Neural cell (in vitro differentiated cells): Measurements from ENCODE around the gene MGLL. TPM values are rescaled to one million over a fixed set of nuclear protein-coding genes. Genes with fewer than 3 reads are reported as not detected.

Experiments used
- H2AFZ ChIP-seq: fragments of 200-600, 300-800 bp; sonication (generic), shearing (Covaris generic); 2 replicates; pipeline ENCODE4 v1.6.0; 2014; ENCODE audit warnings: low read depth, mild to moderate bottlenecking, antibody characterized with exemption, low read length, moderate library complexity
- H3F3A ChIP-seq: fragments of 200-600 bp; shearing (Covaris generic); 2 replicates; pipeline ENCODE4 v1.6.1; 2016; ENCODE audit warnings: mild to moderate bottlenecking, moderate library complexity, mixed read lengths, antibody characterized with exemption, low read length; ENCODE audit not compliant: insufficient read depth, poor library complexity, severe bottlenecking
- H3K27ac ChIP-seq: fragments of 200-600, 300-800 bp; sonication (generic), shearing (Covaris generic); 2 replicates; pipeline ENCODE4 v1.5.1; 2014; ENCODE audit warnings: mild to moderate bottlenecking, low read length, moderate library complexity
- H3K27me3 ChIP-seq: fragments of 300-800, 200-600 bp; sonication (generic), shearing (Covaris generic); 2 replicates; pipeline ENCODE4 v1.6.0; 2014; ENCODE audit warnings: mild to moderate bottlenecking, low read depth, low read length, moderate library complexity; ENCODE audit not compliant: insufficient read depth
- H3K36me3 ChIP-seq: fragments of 300-800, 200-600 bp; sonication (generic), shearing (Covaris generic); 2 replicates; pipeline ENCODE4 v1.5.1; 2014; ENCODE audit warnings: mild to moderate bottlenecking, antibody characterized with exemption, low read length, moderate library complexity; ENCODE audit not compliant: insufficient read depth
- H3K4me2 ChIP-seq: fragments of 300-800, 200-600 bp; sonication (generic), shearing (Covaris generic); 2 replicates; pipeline ENCODE4 v1.6.0; 2014; ENCODE audit warnings: mild to moderate bottlenecking, low read length
- H3K4me3 ChIP-seq: fragments of 300-800, 200-600 bp; sonication (generic), shearing (Covaris generic); 2 replicates; pipeline ENCODE4 v1.5.1; 2014; ENCODE audit warnings: mild to moderate bottlenecking, low read length, moderate library complexity
- H3K79me2 ChIP-seq: fragments of 200-600 bp; shearing (Covaris generic); replicated peaks from 2 replicates; pipeline ENCODE4 v1.6.0; 2014; ENCODE audit warnings: mild to moderate bottlenecking, low read length, moderate library complexity; ENCODE audit not compliant: insufficient read depth
- H3K9ac ChIP-seq: fragments of 300-800, 200-600 bp; sonication (generic), shearing (Covaris generic); 2 replicates; pipeline ENCODE4 v1.6.1; 2016; ENCODE audit warnings: mild to moderate bottlenecking, low read length, mixed read lengths
- H3K9me2 ChIP-seq: fragments of 200-600 bp; shearing (Covaris generic); 2 replicates; pipeline ENCODE4 v1.6.1; 2016; ENCODE audit warnings: mild to moderate bottlenecking, low read length, mixed read lengths; ENCODE audit not compliant: insufficient read depth
- H3K9me3 ChIP-seq: fragments of 200-600, 300-800 bp; sonication (generic), shearing (Covaris generic); 2 replicates; pipeline ENCODE4 v1.6.1; 2016; ENCODE audit warnings: mild to moderate bottlenecking, mixed run types, low read length, moderate library complexity, mixed read lengths
- H4K20me1 ChIP-seq: fragments of 200-600 bp; shearing (Covaris generic); 2 replicates; pipeline ENCODE4 v1.6.1; 2016; ENCODE audit warnings: mild to moderate bottlenecking, mixed run types; ENCODE audit not compliant: insufficient read depth
- CTCF ChIP-seq: fragments of 450-650 bp; IDR thresholded peaks from 2 replicates; pipeline ENCODE4 v1.5.1; 2014; ENCODE audit warnings: antibody characterized with exemption, mild to moderate bottlenecking, moderate library complexity; ENCODE audit not compliant: poor library complexity, severe bottlenecking
- EZH2 ChIP-seq: fragments of 200-600, 300-800 bp; shearing (Covaris generic), sonication (generic); IDR thresholded peaks from 2 replicates; pipeline ENCODE4 v1.6.1; 2014; ENCODE audit warnings: antibody characterized with exemption, low read length, borderline replicate concordance, mild to moderate bottlenecking; ENCODE audit not compliant: insufficient read depth, poor library complexity, severe bottlenecking
- MXI1 ChIP-seq: fragments of 450-650 bp; conservative IDR thresholded peaks from 2 replicates; pipeline ENCODE4 v1.6.1; 2014; ENCODE audit warnings: antibody characterized with exemption, mild to moderate bottlenecking; ENCODE audit not compliant: poor library complexity, severe bottlenecking
- POLR2AphosphoS5 ChIP-seq: IDR thresholded peaks from 2 replicates; pipeline ENCODE4 v1.6.1; 2012
- SMC3 ChIP-seq: fragments of 450-650 bp; conservative IDR thresholded peaks from 2 replicates; pipeline ENCODE4 v1.6.1; 2014; ENCODE audit warnings: antibody characterized with exemption, mild to moderate bottlenecking, moderate library complexity; ENCODE audit not compliant: poor library complexity
- TAF1 ChIP-seq: IDR thresholded peaks from 2 replicates; pipeline ENCODE4 v1.6.1; 2012; ENCODE audit warnings: low read depth
- polyA plus RNA-seq: library from polyadenylated mRNA; depleted of rRNA; stranded (reverse); fragments of >200 nt; gene quantifications from 2 replicates; pipeline ENCODE4 v1.2.3, GENCODE V29; 2014
- TF ChIP-seq, protein P1 (sequence below): IDR thresholded peaks from 2 replicates; pipeline ENCODE4 v1.6.1; 2012; ENCODE audit warnings: borderline replicate concordance

MGLL gene
- polyA plus RNA-seq, 1 donor from 2014 or later = 2.0 TPM

DNA sequence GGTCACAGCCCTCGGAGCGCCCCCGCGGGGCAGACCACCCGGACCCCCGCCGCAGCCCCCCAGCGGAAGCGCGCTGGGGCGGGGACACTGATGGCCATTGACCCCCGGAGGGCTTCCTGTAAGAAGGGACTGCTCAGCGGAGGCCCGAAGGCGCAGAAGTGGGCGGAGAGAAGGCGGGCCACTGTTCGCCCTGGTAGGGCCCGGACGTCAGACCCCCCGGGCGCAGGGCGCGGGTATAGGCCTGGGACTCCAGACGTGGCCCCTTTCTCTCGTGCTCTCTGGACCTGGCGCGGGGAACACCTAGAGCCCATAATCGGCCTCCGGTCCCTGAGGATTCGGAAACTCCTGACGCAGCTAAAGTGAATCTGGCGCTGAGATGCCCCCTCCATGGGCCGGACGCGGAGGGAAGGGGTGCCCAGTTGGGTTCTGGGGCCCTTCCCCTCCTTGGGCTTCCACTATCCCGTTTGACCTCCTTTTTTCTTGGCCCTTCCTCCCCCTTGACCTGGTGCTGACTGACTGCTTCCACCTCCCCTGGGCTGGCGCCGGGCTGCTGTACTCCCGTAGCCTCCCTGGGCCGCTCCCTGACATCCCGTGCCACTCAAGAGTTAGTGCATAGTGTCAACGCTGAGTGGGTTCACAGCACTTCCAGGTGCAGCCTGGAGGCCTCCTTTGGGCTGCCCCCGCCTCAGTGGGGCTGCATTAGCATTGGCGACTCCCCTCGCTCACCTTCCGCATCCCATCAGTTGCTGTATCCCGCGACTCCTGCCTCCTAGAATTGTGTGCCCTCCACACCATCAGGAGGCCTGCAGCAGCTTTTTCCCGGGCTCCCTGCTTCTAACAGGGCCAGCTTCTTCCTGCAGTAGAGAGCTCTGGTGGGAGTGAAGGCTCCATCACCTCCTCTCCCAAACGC, 148.9 kb downstream of the MGLL start:
- Histone ChIP-seq H3K9me2 (no peaks in the 10 kb centered on the region), H3K79me2 (no peaks in the 10 kb centered on the region), H3K9ac (peak overlapping the region; percentile 42), H3K4me3 (peak overlapping the region; percentile 60), H3F3A (no peaks in the 10 kb centered on the region), H3K36me3 (no peaks in the 10 kb centered on the region), H4K20me1 (no peaks in the 10 kb centered on the region), H3K4me2 (no peak overlapping the region), H2AFZ (no peak overlapping the region), H3K9me3 (no peaks in the 10 kb centered on the region), H3K27ac (no peak overlapping the region), H3K27me3 (no peaks in the 10 kb centered on the region)
- TF ChIP-seq CTCF (no peak), POLR2AphosphoS5 (peak; percentile 1)

DNA sequence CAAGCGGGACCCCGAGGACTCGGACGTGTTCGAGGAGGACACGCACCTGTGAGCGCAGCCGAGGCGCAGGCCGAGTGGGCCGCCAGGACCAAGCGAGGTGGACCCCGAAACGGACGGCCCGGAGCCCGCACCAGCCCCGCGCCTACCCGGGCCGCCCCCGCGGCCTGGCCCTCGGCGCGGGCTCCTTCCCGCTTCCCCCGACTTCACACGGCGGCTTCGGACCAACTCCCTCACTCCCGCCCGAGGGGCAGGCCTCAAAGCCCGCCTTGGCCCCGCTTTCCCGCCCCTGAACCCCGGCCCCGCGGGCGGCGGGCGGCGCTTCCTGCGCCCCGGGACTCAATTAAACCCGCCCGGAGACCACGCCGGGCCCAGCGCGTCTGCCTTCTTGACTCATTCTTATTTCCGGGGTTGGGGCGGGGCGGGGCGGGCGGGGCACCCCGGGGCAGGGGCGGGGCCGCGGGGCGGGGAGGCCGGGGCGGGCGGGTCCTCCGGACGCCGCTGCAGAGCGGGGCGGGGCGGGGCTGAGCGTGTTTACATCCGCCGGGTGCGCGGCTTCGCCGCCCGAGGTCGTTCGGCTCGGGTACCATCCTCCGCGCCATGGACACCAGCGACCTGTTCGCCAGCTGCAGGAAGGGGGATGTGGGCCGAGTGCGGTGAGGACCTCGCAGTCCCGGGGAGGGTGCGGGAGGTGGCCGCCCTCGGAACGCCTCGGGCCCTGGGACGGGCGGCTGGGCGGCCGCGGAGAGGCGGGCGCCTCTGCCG, 149.7 kb downstream of the MGLL start, which contains the start of gene ABTB1:
Gene ABTB1, plus strand, starts transcription at position 524 of the 762 bp plus-strand sequence. Its CDS starts 74 bp downstream, at position 598.
- Histone ChIP-seq H3K9me3 (no peaks in the 10 kb centered on the region), H3K4me3 (peak within 1 kb of the TSS; percentile 60), H3F3A (no peaks in the 10 kb centered on the region), H3K9ac (peak within 1 kb of the TSS; percentile 42), H3K4me2 (no peak within 1 kb of the TSS), H3K79me2 (no peaks in the 10 kb centered on the region), H2AFZ (no peak within 1 kb of the TSS), H3K27me3 (no peaks in the 10 kb centered on the region), H4K20me1 (no peaks in the 10 kb centered on the region), H3K27ac (no peak within 1 kb of the TSS), H3K9me2 (no peaks in the 10 kb centered on the region), H3K36me3 (no peaks in the 10 kb centered on the region)
- TF ChIP-seq SMC3 = no peak
- no peak for TF ChIP-seq TAF1
- TF ChIP-seq, protein P1, sequence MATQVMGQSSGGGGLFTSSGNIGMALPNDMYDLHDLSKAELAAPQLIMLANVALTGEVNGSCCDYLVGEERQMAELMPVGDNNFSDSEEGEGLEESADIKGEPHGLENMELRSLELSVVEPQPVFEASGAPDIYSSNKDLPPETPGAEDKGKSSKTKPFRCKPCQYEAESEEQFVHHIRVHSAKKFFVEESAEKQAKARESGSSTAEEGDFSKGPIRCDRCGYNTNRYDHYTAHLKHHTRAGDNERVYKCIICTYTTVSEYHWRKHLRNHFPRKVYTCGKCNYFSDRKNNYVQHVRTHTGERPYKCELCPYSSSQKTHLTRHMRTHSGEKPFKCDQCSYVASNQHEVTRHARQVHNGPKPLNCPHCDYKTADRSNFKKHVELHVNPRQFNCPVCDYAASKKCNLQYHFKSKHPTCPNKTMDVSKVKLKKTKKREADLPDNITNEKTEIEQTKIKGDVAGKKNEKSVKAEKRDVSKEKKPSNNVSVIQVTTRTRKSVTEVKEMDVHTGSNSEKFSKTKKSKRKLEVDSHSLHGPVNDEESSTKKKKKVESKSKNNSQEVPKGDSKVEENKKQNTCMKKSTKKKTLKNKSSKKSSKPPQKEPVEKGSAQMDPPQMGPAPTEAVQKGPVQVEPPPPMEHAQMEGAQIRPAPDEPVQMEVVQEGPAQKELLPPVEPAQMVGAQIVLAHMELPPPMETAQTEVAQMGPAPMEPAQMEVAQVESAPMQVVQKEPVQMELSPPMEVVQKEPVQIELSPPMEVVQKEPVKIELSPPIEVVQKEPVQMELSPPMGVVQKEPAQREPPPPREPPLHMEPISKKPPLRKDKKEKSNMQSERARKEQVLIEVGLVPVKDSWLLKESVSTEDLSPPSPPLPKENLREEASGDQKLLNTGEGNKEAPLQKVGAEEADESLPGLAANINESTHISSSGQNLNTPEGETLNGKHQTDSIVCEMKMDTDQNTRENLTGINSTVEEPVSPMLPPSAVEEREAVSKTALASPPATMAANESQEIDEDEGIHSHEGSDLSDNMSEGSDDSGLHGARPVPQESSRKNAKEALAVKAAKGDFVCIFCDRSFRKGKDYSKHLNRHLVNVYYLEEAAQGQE = no peak
- TF ChIP-seq MXI1 = no peak
- peak; percentile 16 for TF ChIP-seq POLR2AphosphoS5
- no peak for TF ChIP-seq CTCF
- TF ChIP-seq EZH2 = no peak
